Stimulated activated CD8-positive, alpha-beta memory T cell treated with anti-CD3 and anti-CD28 coated beads, Interleukin-12 subunit alpha, Interleukin-12 subunit beta, amount 100 ng/mL, for 4 hours (primary cell): ENCODE data around the gene SIAH2.
"Not testable (repeated sequence)": the region's sequence is repeated elsewhere in the genome, so short reads cannot be mapped to it uniquely, and the experiment has no call there.

Experiments
- DNase-seq: peaks from one replicate; pipeline ENCODE4 v3.0.0-alpha.2; 2020; ENCODE audit warnings: low read depth

The SIAH2 gene, protein sequence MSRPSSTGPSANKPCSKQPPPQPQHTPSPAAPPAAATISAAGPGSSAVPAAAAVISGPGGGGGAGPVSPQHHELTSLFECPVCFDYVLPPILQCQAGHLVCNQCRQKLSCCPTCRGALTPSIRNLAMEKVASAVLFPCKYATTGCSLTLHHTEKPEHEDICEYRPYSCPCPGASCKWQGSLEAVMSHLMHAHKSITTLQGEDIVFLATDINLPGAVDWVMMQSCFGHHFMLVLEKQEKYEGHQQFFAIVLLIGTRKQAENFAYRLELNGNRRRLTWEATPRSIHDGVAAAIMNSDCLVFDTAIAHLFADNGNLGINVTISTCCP

DNA sequence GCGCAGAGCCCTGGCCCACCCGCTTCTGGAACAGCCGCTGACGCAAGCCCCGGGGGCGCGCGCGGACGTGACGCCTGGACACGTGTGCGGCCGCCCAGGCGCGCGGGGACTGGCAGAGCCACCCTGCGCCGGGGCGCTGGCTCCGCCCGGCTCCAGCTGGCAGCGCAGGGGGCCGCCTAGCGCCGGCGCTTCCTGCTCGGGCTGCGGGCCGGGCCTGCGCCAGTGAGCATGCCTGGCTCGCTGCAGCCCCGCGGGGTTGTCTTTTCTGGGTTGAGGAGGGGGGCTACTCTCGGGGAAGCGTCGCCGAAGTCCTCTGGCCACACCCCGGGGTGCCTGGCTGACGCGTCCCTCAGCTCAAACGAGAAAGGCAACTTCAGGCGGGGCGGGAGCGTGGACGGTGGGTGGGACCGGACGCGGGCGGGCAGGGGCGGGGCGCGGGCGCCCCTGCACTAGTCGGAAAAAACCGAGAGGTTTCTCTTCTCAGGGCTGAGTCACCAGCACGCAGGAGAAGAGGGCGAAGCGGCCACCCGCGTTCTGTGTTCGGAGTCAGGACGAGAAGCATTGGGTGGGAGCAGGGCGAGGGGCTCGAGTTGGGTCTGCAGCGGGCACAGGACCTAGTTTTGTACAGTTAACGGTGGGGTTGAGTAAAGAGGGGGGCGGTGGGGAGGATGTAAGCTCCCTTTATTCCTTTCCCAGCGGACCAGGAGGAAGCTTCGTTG, at the start of gene SIAH2:
Gene SIAH2, minus strand, starts transcription at position 48 of the 719 bp plus-strand sequence. CDS start 320 bp downstream, outside the sequence.
- peak; percentile 91 for DNase-seq

DNA sequence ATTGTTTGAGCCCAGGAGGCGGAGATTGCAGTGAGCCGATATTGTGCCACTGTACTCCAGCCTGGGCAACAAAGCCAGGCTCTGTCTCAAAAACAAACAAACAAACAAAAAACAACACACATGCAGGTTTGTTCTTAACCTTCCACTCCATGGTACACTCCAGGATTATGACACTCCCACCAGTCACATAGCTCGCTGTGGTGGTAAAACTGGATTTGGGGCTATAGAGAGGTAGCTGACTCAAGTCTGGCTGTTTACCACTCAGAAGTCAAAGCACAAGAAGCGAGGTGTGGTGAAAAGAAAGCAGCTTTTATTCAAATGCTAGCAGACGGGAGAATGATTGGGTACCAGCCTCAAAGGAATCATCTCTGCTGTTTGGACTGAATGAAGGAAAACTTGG, 49.0 kb upstream of the SIAH2 start:
- no peak for DNase-seq

DNA sequence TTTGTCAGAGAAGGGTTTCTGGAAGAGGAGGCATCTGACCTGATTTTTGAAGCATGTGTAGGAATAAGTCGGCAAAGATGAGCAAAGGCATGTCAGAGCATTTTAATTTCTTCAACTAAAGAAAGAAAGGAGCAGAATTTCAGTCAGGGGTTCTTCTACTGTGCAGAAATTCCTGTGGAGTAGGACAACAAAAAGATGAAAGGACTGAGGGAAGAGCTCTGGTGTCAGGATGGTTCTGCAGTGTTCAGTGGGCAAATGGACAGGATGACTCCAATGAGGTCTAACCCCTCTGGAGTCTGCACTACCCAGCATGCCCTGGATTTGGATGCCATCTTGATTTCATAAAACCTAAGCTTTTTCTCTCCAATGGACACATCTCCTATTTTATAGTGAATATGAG, 47.7 kb upstream of the SIAH2 start:
- no peak for DNase-seq

DNA sequence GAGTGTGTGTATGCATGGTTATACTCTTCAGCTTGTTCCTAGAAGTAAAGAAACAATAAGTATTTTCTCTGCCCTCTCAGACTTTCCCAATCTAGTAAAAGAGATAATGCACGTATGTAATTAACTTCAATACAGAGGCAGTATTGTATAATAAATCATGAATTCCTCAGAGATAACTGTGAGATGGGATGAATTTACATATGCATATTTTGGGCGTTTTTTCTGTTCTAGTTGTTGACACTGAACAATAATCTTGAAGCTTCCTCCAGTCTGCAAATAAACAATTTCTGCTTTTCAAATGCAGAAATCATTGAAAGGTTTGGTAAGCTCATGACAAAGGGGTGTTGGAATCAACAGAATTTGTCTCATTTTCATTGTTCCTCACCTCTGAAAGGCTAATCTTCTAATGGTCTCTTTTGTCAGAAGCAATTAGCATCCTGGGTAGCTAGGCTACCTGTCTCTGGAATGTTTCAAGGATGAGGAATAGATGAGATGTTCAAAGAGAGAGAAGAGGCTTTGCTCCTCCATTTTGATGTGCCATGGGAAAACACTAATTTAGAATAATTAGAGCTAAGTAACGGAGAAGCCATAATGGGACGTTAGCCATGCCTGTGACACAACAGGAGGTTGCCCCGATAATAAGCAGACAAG, 43.3 kb upstream of the SIAH2 start:
- no peak for DNase-seq

DNA sequence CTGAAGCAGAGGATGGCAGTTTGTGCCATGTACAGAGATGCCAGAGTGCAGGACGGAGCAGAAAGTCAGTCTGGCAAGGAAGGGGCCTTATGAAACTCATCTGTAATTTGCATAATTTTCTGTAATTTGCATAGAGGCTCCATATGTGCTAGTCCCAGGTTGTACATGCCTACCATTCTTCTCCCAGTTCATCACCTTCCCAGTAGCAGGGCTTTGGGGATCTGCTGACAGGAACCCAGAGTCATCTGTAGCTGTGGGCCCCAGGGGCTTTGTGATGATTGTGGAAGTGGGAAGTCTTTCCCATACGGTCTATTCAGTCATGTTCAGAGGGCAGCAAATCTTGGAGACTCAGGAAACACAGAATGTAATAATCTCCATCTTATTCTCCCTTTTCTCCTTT, 42.4 kb upstream of the SIAH2 start:
- DNase-seq, result no peak

DNA sequence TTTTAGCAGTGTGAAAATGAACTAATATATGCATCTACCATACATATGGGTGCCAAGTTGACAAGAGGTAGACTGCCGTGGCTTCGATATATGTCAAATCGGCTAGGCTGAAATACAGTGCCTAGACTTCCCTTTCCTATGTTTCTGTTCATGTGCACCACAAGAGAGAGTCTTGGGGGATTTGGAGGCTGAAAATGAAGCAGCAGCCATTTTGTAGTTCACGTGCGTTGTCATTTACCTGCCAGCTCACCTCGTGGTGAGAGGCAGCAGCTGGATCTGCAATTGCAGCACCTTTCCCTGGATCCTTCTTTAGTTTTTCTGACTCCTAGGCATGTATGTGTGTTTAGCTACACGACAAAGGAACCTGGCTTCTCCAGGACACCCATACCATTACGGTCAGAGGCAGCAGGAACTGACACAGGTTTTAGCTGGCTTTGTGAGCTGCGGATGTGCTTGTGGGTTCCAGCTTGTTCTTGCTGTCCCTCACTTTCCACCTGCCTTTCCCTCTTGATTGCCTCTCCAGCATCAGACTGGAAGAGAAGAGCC, 40.5 kb upstream of the SIAH2 start:
- no peak for DNase-seq

DNA sequence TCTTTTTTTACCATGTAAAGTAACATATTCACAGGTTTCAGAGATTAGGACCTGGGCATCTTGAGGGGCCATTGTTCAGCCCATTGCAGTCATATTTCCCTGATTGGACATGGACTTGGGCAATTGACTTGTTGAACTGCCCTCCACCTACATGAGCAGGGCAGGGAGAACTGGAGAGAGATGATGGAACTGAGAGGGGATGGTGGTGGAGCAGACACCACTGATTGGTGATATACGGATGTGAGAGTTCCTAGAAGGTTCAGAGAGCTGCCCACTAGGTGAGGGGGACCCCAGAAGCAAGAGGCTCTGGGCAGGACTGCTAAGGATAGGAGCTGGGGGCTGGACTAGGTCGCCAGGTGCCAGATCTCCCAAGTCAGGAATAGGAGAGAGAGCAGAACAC, 37.8 kb upstream of the SIAH2 start:
- no peak for DNase-seq

DNA sequence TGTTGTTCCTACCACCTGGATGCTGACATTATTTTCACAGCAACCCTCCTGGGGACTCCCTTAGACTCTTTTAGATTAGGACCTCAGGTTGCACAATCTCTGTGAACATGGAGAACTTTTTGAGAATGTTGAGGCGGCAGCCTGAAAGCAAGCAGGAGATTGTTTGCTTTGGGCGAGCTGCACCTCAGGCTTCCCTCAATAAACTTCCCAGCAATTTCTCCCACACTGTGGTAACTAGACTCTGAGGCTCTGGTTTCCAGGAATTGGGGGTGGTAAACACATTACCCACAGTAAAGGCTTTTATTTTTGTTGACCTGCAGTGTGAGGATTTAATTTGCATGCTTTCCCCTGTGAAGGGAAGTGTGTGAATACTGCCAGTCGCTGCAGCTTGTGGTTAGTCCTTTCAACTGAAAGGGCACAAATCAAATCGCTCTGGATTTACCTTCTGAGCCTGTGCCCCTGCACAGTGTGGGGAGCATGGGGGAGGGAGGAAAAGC, 35.2 kb upstream of the SIAH2 start:
- DNase-seq, result no peak

DNA sequence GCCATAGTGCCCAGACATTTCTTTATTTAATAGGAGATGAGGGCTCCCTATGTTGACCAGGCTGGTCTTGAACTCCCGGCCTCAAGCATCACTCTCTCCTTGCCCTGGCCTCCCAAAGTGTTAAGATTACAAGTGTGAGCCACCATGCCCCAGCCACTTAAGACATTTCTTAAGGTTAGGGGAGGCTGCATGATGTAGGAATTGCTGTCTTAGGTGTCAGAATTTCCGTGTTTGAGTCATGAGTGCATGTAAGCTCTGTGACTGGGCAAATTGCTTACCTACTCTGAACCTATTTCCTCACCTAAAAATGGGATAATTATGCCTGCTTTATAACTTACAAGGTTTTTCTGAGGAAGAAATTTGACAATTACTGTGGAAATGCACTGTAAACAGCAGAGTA, 34.2 kb upstream of the SIAH2 start:
- DNase-seq, result no peak

DNA sequence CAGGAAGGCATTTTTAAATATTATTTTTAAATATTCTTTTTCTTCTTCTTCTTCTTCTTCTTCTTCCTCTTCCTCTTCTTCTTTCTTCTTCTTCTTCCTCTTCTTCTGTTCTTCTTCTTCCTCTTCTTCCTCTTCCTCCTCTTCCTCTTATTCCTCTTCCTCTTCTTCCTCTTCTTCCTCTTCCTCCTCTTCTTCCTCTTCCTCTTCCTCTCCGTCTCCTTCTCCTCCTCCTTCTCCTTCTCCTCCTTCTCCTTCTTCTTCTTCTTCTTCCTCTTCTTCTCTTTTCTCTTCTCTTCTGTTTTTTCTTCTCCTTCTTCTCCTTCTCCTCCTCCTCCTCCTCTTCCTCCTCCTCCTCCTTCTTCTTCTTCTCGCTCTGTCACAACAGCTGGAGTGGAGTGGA, 33.6 kb upstream of the SIAH2 start:
- not testable (repeated sequence) for DNase-seq

DNA sequence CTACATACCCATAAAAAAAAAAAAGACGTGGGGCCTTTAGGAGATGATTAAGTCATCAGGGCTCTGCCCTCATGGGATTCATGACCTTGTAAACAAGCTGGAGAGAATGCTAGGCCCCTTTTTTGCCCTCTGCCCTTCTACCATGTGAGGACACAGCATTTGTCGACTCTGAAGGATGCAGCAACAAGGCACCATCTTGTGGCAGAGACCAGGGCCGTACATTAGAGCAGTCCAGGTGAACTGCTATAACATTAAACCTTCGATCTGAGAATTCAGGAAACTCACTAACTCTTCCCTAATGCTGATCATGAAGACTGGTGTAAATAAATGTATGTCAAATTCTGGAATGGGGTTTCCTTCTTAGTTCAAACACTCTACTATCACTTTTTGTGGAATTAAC, 30.7 kb upstream of the SIAH2 start:
- no peak for DNase-seq

DNA sequence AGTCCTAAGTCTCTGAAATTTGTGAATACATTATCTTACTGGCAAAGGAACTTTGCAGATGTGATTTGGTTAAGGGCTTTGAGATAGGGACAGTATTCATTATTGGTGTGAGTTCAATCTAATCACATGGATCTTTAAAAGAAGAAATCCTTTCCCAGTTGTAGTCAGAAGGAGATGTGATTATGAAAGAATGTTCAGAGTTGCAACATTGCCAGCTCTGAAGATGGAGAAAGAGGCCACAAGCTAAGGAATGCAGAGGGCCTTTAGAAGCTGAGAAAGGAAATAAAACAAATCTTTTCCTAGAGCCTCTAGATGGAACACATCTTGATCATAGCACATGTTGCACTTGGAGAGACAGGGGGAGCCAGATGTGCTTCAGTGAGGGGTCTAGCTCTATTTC, 27.7 kb upstream of the SIAH2 start:
- no peak for DNase-seq

DNA sequence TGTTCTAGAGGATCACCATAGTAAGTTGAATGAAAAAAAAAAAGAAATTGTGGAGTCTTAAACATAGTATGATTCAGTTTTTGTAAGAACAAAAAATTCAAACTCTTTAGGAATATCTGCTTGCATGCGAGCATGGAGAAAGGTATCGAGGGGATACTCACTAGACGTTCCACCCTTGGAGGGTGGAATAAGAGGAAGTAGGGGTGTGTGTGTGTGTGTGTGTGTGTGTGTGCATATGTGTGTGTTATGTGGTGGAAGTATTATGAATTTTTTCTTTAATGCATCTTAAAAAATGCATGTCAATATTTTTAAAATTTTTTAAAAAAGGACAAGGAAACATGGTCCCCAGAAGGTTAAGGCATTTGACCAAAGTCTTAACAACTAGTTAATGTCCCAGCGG, 26.5 kb upstream of the SIAH2 start:
- no peak for DNase-seq

DNA sequence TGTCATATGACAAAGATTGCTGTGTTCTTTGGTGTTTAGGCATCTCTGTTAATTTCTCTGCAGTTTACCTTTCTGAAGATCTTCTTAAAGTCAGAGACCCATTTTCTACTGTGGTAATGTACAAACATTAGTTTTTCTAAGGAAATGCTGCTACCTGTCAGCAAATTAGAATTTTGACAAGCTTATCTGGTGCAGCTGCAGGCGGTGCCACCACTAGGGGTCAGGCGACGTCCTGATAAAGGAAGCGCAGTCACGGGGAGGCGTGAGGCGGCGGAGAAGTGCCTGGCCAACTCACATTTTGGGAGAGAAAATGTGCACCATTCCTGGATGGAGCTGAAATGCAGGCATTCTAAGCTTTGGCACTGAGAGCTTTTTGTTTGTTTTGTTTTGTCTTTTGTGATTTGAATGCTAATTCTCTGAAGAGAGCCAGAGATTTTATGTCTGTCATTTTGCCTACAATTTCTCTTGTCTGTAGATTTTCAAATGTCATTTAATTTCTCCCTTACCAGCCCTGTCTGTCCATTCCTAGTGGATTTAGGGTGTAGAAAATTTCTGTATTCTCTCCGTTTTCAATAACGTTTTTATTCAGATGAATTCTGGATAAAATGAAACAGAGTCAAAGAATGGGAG, 24.9 kb upstream of the SIAH2 start:
- DNase-seq, result peak; percentile 51

DNA sequence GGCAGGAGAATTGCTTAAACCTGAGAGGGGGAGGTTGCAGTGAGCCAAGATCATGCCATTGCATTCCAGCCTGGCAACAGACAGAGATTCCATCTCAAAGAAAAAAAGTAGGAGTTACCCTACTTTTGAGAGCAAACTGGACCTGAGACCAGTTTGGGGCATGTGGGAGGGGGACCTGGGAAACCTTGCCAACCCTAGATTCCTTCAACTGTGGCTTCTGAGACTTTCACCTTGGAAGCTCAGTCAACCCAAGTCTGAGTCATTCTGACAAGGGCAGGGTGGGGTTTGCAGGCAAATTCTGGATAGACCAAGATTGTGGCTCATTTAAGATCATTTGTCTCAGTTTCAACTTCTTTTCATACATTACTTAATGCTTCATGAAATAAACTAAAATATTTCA, 23.8 kb upstream of the SIAH2 start:
- DNase-seq, result no peak

DNA sequence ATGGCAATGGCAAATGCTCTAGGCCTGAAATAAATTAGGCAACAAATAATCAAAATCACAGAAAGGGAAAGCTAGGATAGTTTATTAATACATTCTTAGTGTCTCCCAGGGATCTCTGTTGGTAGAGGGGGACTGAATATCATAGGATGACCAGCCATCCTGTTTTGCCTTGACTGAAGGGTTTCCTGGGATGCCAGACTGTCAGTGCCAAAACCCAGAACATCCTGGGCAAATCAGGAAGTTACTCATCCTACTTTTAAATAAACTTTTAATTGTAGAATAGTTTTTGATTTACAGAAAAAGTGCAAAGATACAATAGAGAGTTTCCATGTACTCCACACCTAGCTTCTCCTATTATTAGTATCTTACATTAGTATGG, 21.8 kb upstream of the SIAH2 start:
- no peak for DNase-seq

DNA sequence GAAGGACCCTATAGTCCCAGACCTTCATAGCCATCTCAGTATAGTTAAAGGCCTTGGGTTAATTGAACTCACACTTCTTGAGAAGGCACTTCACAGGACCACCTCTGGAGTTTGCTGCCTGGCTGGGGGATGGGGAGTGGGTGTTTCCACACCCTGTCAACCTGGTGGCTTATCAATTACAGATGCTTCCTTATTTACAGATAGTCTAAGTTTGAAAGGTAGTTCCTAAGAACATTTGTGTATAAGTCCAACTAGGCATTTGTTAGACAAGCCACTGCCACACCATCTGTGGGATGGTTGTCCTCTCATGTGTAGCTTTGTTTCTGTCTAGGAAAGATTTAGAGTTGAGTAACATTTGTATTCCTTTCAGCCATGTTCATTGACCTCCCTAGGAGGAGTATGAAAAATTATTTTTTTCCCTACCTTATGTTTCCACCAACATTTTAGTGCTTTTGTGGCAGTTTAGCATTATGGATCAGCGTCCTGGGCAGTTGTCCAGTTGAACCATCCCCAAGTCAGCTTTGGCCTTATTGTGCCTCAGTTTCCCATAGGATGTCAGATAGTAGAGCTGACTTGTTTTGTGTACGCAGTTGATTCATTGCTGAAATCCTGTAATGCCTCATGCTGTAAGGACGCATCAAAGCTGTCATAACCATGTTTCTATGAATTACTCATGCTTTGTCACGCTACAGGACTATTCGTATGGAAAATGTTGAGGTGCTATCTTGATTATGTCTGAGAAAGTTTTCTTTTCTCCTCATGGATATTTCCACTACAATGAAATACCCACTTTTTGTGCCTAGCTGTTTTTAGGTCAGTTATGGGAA, 21.2 kb upstream of the SIAH2 start:
- DNase-seq, result no peak

DNA sequence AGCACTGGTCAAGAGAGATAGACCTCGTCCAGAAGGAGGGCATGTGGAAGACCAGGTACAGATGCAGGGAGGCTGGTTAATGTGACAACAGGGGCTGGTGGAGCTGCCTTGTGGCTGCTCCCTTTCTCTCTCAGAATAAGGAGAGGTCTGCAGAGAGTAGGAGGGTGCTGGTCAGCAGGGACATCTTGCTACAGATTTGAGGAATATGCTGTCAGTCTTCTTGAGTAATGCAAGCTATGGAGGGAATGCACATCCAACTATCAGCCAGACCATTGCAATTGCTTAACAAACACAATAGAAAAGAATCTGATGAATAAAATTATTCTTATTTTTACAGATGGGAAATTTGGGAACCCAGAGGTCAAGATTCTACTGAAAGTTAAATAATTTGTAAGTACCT, 20.3 kb upstream of the SIAH2 start:
- no peak for DNase-seq

DNA sequence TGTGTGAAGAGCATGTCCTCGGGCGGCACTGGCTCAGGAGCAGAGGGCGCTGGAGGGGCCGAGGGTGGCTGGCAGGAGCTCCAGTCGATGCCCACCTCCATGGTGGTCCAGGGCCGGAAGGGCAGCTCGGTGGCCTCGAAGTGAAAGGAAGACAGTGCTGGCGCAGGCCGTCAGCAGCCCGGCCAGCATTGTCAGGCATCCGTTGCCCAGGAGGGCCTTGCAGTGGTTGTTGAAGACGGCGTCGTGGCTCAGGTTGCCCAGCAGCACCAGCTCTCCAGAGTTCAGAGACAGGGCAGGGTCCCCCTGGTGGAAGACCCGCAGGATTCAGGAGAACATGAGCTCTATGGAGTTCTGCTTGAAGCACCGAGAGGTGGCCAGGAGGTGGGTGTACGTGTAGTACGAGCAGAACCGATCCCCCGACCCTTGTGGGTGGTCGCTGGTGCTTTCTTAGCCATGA, 16.5 kb upstream of the SIAH2 start:
- no peak for DNase-seq

DNA sequence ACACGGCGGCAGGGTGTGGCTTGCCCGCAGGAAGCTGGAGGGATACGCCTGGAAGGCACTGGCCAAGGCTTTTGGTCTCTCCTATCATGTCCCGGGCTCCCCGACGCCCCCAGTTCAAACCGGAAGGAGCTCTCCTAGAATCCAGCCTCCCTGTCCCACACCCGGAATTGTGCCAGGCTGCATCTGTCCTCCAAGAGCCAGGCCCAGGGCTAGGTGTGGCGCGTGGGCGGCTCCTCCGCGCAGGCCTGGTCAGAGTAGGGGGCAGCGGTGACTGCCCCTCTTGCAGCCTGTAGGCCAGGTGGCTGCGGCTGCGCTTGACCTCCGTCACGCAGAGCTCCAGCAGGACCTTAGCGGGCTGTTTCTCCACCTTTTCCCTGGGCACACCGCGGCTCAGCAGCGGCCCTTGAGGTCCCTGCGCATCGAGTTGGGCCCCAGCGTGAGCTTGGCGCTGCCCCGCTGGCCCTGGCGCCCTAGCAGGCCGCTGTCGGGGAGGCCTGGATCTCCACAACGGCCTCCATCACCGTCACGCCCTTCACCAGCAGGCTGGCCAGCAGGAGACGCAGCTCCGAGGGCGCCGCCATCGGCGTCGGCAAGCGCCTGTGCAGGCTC, 15.9 kb upstream of the SIAH2 start:
- no peak for DNase-seq

DNA sequence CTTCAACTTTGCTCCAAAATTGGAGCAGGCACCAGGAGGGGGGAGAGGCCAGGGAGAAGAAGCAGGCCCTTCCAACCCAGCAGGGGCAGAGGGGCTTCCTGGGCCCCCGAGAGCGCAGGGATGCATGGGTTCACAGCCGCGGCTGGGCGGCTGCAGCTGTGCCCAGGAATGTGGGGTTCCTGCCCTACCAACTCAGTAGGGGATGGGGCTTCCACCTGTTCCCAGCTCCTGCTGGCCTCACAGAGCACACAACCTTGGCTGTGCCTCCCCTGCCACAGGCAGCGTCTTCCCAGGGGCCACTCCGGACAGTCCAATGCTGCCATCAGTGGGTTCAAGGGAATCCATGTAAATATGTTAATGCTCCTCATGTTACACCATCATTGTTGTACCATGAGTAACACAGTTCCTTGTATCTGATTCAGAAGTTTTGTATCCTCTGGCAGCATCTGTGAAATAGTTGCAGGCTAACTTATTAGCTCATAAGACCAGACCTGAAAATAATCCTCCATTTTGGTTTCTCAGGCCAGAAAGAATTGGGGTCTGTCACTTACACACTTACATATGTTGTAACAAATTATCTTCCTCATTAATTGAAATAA, 12.1 kb upstream of the SIAH2 start:
- no peak for DNase-seq
